ENCODE data around the gene CALML3.

CALML3 gene

GRCh38 chr10:5573968-5574641, 49.3 kb downstream of the CALML3 start:
- DNase-seq, result no peak

GRCh38 chr10:5574642-5575131, 49.9 kb downstream of the CALML3 start:
- no peak for DNase-seq

GRCh38 chr10:5575144-5575481, 50.4 kb downstream of the CALML3 start:
- DNase-seq, result no peak

GRCh38 chr10:5575482-5576153, 50.9 kb downstream of the CALML3 start:
- no peak for DNase-seq

- no peak for DNase-seq
These were observed 51.5 kb downstream of the CALML3 start for GRCh38 chr10:5576154-5576748.
